PFSK-1 (cell line): Measurements from ENCODE around the gene GRID1.

Source experiments
- FOXP2 ChIP-seq: optimal IDR thresholded peaks from 2 replicates; pipeline ENCODE3; 2011; ENCODE audit warnings: borderline replicate concordance, control low read depth, inconsistent platforms; ENCODE audit not compliant: insufficient read depth; ENCODE audit errors: extremely low read length, extremely low read depth
- POLR2AphosphoS5 ChIP-seq: IDR thresholded peaks from 2 replicates; pipeline ENCODE4 v1.6.1; 2012; ENCODE audit warnings: low read depth, mild to moderate bottlenecking, control low read depth, low read length, moderate library complexity
- SIN3A ChIP-seq: IDR thresholded peaks from 2 replicates; pipeline ENCODE4 v1.6.1; 2012; ENCODE audit warnings: mild to moderate bottlenecking, low read length, moderate library complexity, borderline replicate concordance; ENCODE audit not compliant: insufficient read depth

GRCh38 chr10:86020134-86020533, 346.5 kb downstream of the GRID1 start:
- TF ChIP-seq POLR2AphosphoS5 (no peak), FOXP2 (no peak), SIN3A (no peak)
